Kidney (tissue), 14 donors: ENCODE measurements around the gene TMEM38A. TPM values are rescaled to one million over a fixed set of nuclear protein-coding genes. Genes with fewer than 3 reads are reported as not detected.

Experiments used
- DNase-seq, 5 donors: peaks; one replicate each; pipeline ENCODE4 v3.0.0-alpha.2; 2013 to 2020
- FAIRE-seq: peaks from 2 replicates; lab custom pipeline; 2012; peaks lifted over from hg19 to GRCh38; lab: Jason Lieb, UNC
- H3K27ac ChIP-seq, 2 donors: one replicate each; pipeline ENCODE4 v1.7.0; 2013; ENCODE audit warnings: low read depth in 2 of 2, low read length in 2 of 2, inconsistent platforms in 1 of 2
- H3K27me3 ChIP-seq: one replicate; pipeline ENCODE4 v1.7.1; 2013; ENCODE audit warnings: low read length, inconsistent platforms; ENCODE audit not compliant: control insufficient read depth, insufficient read depth
- H3K36me3 ChIP-seq, 3 donors: one replicate each; pipeline versions ENCODE4 v1.7.0 to v1.7.1; 2013; ENCODE audit warnings: low read length in 3 of 3, control low read depth in 1 of 3, inconsistent platforms in 1 of 3; ENCODE audit not compliant: insufficient read depth in 3 of 3, control insufficient read depth in 2 of 3
- H3K4me1 ChIP-seq, 3 donors: one replicate each; pipeline versions ENCODE4 v1.7.0 to v1.7.1; 2013; ENCODE audit warnings: low read length in 3 of 3, inconsistent platforms in 1 of 3, low read depth in 1 of 3; ENCODE audit not compliant: control insufficient read depth in 2 of 3, insufficient read depth in 2 of 3
- H3K4me3 ChIP-seq, 3 donors: one replicate each; pipeline versions ENCODE4 v1.7.0 to v1.8.1; 2013; ENCODE audit warnings: low read length in 3 of 3, control low read depth in 1 of 3, inconsistent platforms in 1 of 3
- H3K9ac ChIP-seq, 3 donors: one replicate each; pipeline versions ENCODE4 v1.7.0 to v1.7.1; 2013; ENCODE audit warnings: low read length in 3 of 3, control low read depth in 1 of 3, inconsistent platforms in 1 of 3
- H3K9me3 ChIP-seq, 3 donors: one replicate each; pipeline versions ENCODE4 v1.7.0 to v1.7.1; 2013; ENCODE audit warnings: low read length in 3 of 3, control low read depth in 1 of 3, inconsistent platforms in 1 of 3; ENCODE audit not compliant: control insufficient read depth in 2 of 3, insufficient read depth in 1 of 3
- CTCF ChIP-seq: IDR thresholded peaks from 3 replicates; pipeline ENCODE4 v1.5.1; 2012; ENCODE audit warnings: mild to moderate bottlenecking, moderate library complexity, borderline replicate concordance; ENCODE audit not compliant: insufficient read depth; ENCODE audit errors: extremely low read depth
- intact Hi-C: fragments of 100-400 bp; cut with DNase I; formaldehyde crosslinking; loops from one replicate; pipeline ENCODE4 v1.11.1; 2022
- polyA plus RNA-seq: library from polyadenylated mRNA; stranded (reverse); fragments of 350-450 nt; fragmentation: Illumina TruSeq; extraction: RNeasy Lipid Tissue Mini Kit (QIAGEN cat#74804); gene quantifications from one replicate; pipeline ENCODE4 v1.2.3, GENCODE V29; 2014; ENCODE audit warnings: low read depth, low replicate concordance; ENCODE audit not compliant: insufficient read depth
- total RNA-seq: library from RNA; stranded (reverse); fragmentation: NEBNext Ultra II Directional; extraction: Animal tissue kit (Norgen Biotek cat#: 25700); gene quantifications from one replicate; pipeline ENCODE4 v1.2.1, GENCODE V29; 2021
- donor health status: control.
- donor health status: control.
- donor health status: control.
- donor health status: control.
- donor health status: control.
- donor health status: DM: yes; HTN: yes; CAD: no.
- donor health status: Normal renal cell carcinoma (clear cell type).

The TMEM38A gene
- total and polyA plus RNA-seq, 2 donors from 2014 or later = 5.8 to 10.7 TPM

GRCh38 chr19:16620018-16620417 lies 40.9 kb upstream of the TMEM38A start:
- H3K27me3 ChIP-seq = no peaks in the 10 kb centered on the region
- H3K36me3 ChIP-seq = peaks cover 0 to 12% (median 0%) of the 10 kb centered on the region in 3 donors
- TF ChIP-seq CTCF = no peak
- no peak overlapping the region for H3K27ac ChIP-seq
- FAIRE-seq (no peak), DNase-seq (no peak)
- no peak overlapping the region for H3K9ac ChIP-seq
- H3K4me1 ChIP-seq = peaks cover 0 to 9% (median 8%) of the 10 kb centered on the region in 3 donors
- H3K9me3 ChIP-seq = no peaks in the 10 kb centered on the region
- H3K4me3 ChIP-seq = no peak overlapping the region
- intact Hi-C loops = no loop called here

GRCh38 chr19:16620584-16620983 lies 40.4 kb upstream of the TMEM38A start:
- no peaks in the 10 kb centered on the region for H3K9me3 ChIP-seq
- no peak for TF ChIP-seq CTCF
- no peak overlapping the region for H3K9ac ChIP-seq
- no peak for FAIRE-seq
- intact Hi-C loops = no loop called here
- peaks cover 0 to 9% (median 8%) of the 10 kb centered on the region in 3 donors for H3K4me1 ChIP-seq
- peaks cover 0 to 16% (median 0%) of the 10 kb centered on the region in 3 donors for H3K36me3 ChIP-seq
- H3K4me3 ChIP-seq = no peak overlapping the region
- no peak overlapping the region for H3K27ac ChIP-seq
- H3K27me3 ChIP-seq = no peaks in the 10 kb centered on the region
- no peak for DNase-seq

- TF ChIP-seq CTCF = no peak
- Histone ChIP-seq H3K4me3 (no peak overlapping the region), H3K27me3 (no peaks in the 10 kb centered on the region), H3K9me3 (no peaks in the 10 kb centered on the region), H3K4me1 (peaks cover 0 to 14% (median 12%) of the 10 kb centered on the region in 3 donors), H3K9ac (no peak overlapping the region), H3K36me3 (peaks cover 0 to 16% (median 0%) of the 10 kb centered on the region in 3 donors), H3K27ac (no peak overlapping the region)
- intact Hi-C loops = no loop called here
- no peak for FAIRE-seq
- no peak for DNase-seq
Measured at GRCh38 chr19:16621165-16621800, 39.7 kb upstream of the TMEM38A start.
